PFSK-1 (cell line): ENCODE results near the gene TEF.

ENCODE experiments used
- POLR2AphosphoS5 ChIP-seq: IDR thresholded peaks from 2 replicates; pipeline ENCODE4 v1.6.1; 2012; ENCODE audit warnings: low read depth, mild to moderate bottlenecking, control low read depth, low read length, moderate library complexity
- TAF1 ChIP-seq: IDR thresholded peaks from 2 replicates; pipeline ENCODE4 v1.6.1; 2012; ENCODE audit warnings: low read length, control low read depth, borderline replicate concordance; ENCODE audit not compliant: insufficient read depth

- no peak for TF ChIP-seq POLR2AphosphoS5
- no peak for TF ChIP-seq TAF1
These were observed 17.2 kb downstream of the TEF start for GRCh38 chr22:41398921-41399320.
